Measurements from ENCODE around the gene TTBK1. TPM values are rescaled to one million over a fixed set of nuclear protein-coding genes. Genes with fewer than 3 reads are reported as not detected.

TTBK1 gene
- total and polyA plus RNA-seq, 12 donors, result 0.17 to 5.4 (median 0.65) TPM

GRCh38 chr6:43293698-43294097 lies 50.4 kb downstream of the TTBK1 start:
- no peak for TF ChIP-seq CTCF (IDR thresholded peaks at IDR 0.05)
- no peak for TF ChIP-seq POLR2A (IDR thresholded peaks at IDR 0.05)
- Histone ChIP-seq H3K36me3 (replicated peaks in 1 of 2) (no peaks in the 10 kb centered on the region), H3K27ac (no peak overlapping the region), H3K27me3 (no peaks in the 10 kb centered on the region), H3K9me3 (replicated peaks in 1 of 3) (no peaks in the 10 kb centered on the region), H3K4me3 (no peak overlapping the region), H3K4me1 (replicated peaks in 1 of 2) (no peaks in the 10 kb centered on the region)
- DNase-seq, result no peak
- intact Hi-C loops (cut with DNase I), result no loop called here
- WGBS, 4 donors, result 92 to 99% (median 94%) methylated on average over 3 of the region's 3 CpGs

- H3K4me1 ChIP-seq (replicated peaks in 1 of 2), result no peaks in the 10 kb centered on the region
- DNase-seq, result no peak
These were observed 51.3 kb downstream of the TTBK1 start for GRCh38 chr6:43294536-43294935.

GRCh38 chr6:43295456-43295855 lies 52.2 kb downstream of the TTBK1 start:
- H3K36me3 ChIP-seq (replicated peaks in 1 of 2), result no peaks in the 10 kb centered on the region
- no peaks in the 10 kb centered on the region for H3K9me3 ChIP-seq (replicated peaks in 1 of 3)
- WGBS, 4 donors, result 83 to 87% (median 84%) methylated on average over 3 of the region's 3 CpGs
- no peaks in the 10 kb centered on the region for H3K27me3 ChIP-seq
- H3K4me1 ChIP-seq (replicated peaks in 1 of 2), result no peaks in the 10 kb centered on the region
- intact Hi-C loops (cut with DNase I), result no loop called here
- TF ChIP-seq CTCF (IDR thresholded peaks at IDR 0.05) (no peak), POLR2A (IDR thresholded peaks at IDR 0.05) (no peak)
- DNase-seq, result no peak
- no peak overlapping the region for H3K4me3 ChIP-seq
- H3K27ac ChIP-seq, result no peak overlapping the region

More at GRCh38 chr6:43294536-43294935, 51.3 kb downstream of the TTBK1 start:
- Histone ChIP-seq H3K4me3 (no peak overlapping the region), H3K9me3 (replicated peaks in 1 of 3) (no peaks in the 10 kb centered on the region), H3K36me3 (replicated peaks in 1 of 2) (no peaks in the 10 kb centered on the region), H3K27me3 (no peaks in the 10 kb centered on the region), H3K27ac (no peak overlapping the region)
- TF ChIP-seq CTCF (IDR thresholded peaks at IDR 0.05) (no peak), POLR2A (IDR thresholded peaks at IDR 0.05) (no peak)
- intact Hi-C loops (cut with DNase I), result no loop called here
- WGBS, 4 donors, result 83 to 87% (median 86%) methylated on average over 3 of the region's 3 CpGs

GRCh38 chr6:43296780-43297497 lies 53.7 kb downstream of the TTBK1 start:
- no peak overlapping the region for H3K4me3 ChIP-seq
- H3K36me3 ChIP-seq (replicated peaks in 1 of 2), result no peaks in the 10 kb centered on the region
- DNase-seq, result no peak
- H3K27ac ChIP-seq, result no peak overlapping the region
- no peaks in the 10 kb centered on the region for H3K4me1 ChIP-seq (replicated peaks in 1 of 2)
- TF ChIP-seq POLR2A (IDR thresholded peaks at IDR 0.05) (no peak), CTCF (IDR thresholded peaks at IDR 0.05) (no peak)
- no peaks in the 10 kb centered on the region for H3K27me3 ChIP-seq
- WGBS, 4 donors, result 83 to 92% (median 91%) methylated on average over 5 of the region's 5 CpGs
- intact Hi-C loops (cut with DNase I), result no loop called here
- H3K9me3 ChIP-seq (replicated peaks in 1 of 3), result no peaks in the 10 kb centered on the region
